Panc1 (cell line): ENCODE measurements around the gene ZNF554. TPM values are rescaled to one million over a fixed set of nuclear protein-coding genes. Genes with fewer than 3 reads are reported as not detected.

Experiments
- ATAC-seq: fragments of 200-7000 bp; cut with Tn5 transposase; 2 replicates; pipeline ENCODE4 v1.9.1; 2020; ENCODE audit warnings: mild to moderate bottlenecking, moderate library complexity
- BruUV-seq: library from RNA; stranded (reverse); fragments of 400-500 nt; replicated peaks from 2 replicates; lab custom pipeline; 2021; lab: Mats Ljungman, UMichigan
- CTCF ChIA-PET: fragments of 300-600 bp; sonication (Branson Sonifier 250); formaldehyde crosslinking; loops from one replicate; lab custom pipeline; 2022; ENCODE audit warnings: antibody characterized with exemption; lab: Charles Lee
- POLR2A ChIA-PET: fragments of 300-600 bp; sonication (Branson Sonifier 250); formaldehyde crosslinking; loops from one replicate; lab custom pipeline; 2022; ENCODE audit warnings: antibody characterized with exemption; lab: Charles Lee
- DNase-seq: peaks from one replicate; pipeline ENCODE4 v3.0.0-alpha.2; 2010; ENCODE audit warnings: low read depth, low spot score
- H3K27ac ChIP-seq: 2 replicates; pipeline ENCODE4 v1.5.1; 2011; ENCODE audit warnings: mild to moderate bottlenecking, low read length, inconsistent platforms
- H3K27me3 ChIP-seq: fragments of 200-500 bp; sonication (Bioruptor generic); 2 replicates; pipeline ENCODE4 v1.6.0; 2014; ENCODE audit warnings: low read length, inconsistent platforms; ENCODE audit not compliant: control insufficient read depth, insufficient read depth
- H3K36me3 ChIP-seq: fragments of 200-500 bp; sonication (Bioruptor generic); 2 replicates; pipeline ENCODE4 v1.5.1; 2014; ENCODE audit warnings: inconsistent platforms, mild to moderate bottlenecking, low read length, moderate library complexity; ENCODE audit not compliant: control insufficient read depth, insufficient read depth
- H3K4me1 ChIP-seq: 2 replicates; pipeline ENCODE4 v1.5.1; 2011; ENCODE audit warnings: inconsistent platforms, mild to moderate bottlenecking, low read length, moderate library complexity; ENCODE audit not compliant: control insufficient read depth, insufficient read depth
- H3K4me3 ChIP-seq, 2 experiments: 2 replicates each; pipeline ENCODE4 v1.5.1; 2011 to 2012; ENCODE audit warnings: low read depth in 2 of 2, low read length in 2 of 2, mild to moderate bottlenecking in 2 of 2, inconsistent platforms in 1 of 2, moderate library complexity in 1 of 2
- H3K9me3 ChIP-seq: fragments of 200-500 bp; sonication (Bioruptor generic); 2 replicates; pipeline ENCODE4 v1.5.1; 2014; ENCODE audit warnings: low read depth, mild to moderate bottlenecking, inconsistent platforms, low read length, moderate library complexity; ENCODE audit not compliant: control insufficient read depth, insufficient read depth
- CTCF ChIP-seq: fragments of 450-650 bp; IDR thresholded peaks from 2 replicates; pipeline ENCODE4 v1.5.1; 2017; ENCODE audit warnings: mild to moderate bottlenecking
- POLR2AphosphoS5 ChIP-seq: IDR thresholded peaks from 2 replicates; pipeline ENCODE4 v1.6.1; 2012; ENCODE audit warnings: mild to moderate bottlenecking, low read depth, low read length, moderate library complexity
- REST ChIP-seq, 2 experiments: IDR thresholded peaks; 2 replicates each; pipeline ENCODE4 v1.6.1; 2011 to 2012; ENCODE audit warnings: low read depth in 2 of 2, control low read depth in 1 of 2, low read length in 1 of 2, mild to moderate bottlenecking in 1 of 2, moderate library complexity in 1 of 2; ENCODE audit not compliant: insufficient read depth in 1 of 2
- SIN3A ChIP-seq: IDR thresholded peaks from 2 replicates; pipeline ENCODE4 v1.6.1; 2012; ENCODE audit warnings: low read depth, mild to moderate bottlenecking, low read length, moderate library complexity, borderline replicate concordance; ENCODE audit not compliant: insufficient read depth
- TCF7L2 ChIP-seq: IDR thresholded peaks from 2 replicates; pipeline ENCODE4 v1.6.1; 2011; ENCODE audit warnings: mild to moderate bottlenecking, low read depth, low read length, inconsistent platforms
- in situ Hi-C: cut with HindIII; loops from 2 replicates; pipeline ENCODE4 v1.10.0; 2016; ENCODE audit warnings: low sequenced_read_pairs, low pct_unique_long_range_greater_than_20kb
- intact Hi-C: fragments of 100-400 bp; cut with micrococcal nuclease; formaldehyde crosslinking; loops from one replicate; pipeline ENCODE4 v1.10.0; 2022; ENCODE audit not compliant: unreplicated experiment
- total RNA-seq: library from RNA; stranded (reverse); gene quantifications from one replicate; pipeline ENCODE4 v1.2.1, GENCODE V29; 2021; ENCODE audit not compliant: unreplicated experiment

Gene ZNF554
- total RNA-seq, 1 experiment from 2014 or later = 1.5 TPM

- in situ Hi-C loops (no loop called here), intact Hi-C loops (no loop called here)
- POLR2A ChIA-PET = no interaction called here
- H3K4me1 ChIP-seq = no peaks in the 10 kb centered on the region
- no peak overlapping the region for H3K4me3 ChIP-seq
- no peaks in the 10 kb centered on the region for H3K36me3 ChIP-seq
- no TSS peak for BruUV-seq
- H3K27ac ChIP-seq = no peak overlapping the region
- CTCF ChIA-PET = interaction anchor here (0.6 kb wide), 1 partner anchor 25 kb away, joined by 3 read pairs; no protein-coding TSS in a partner anchor
- H3K9me3 ChIP-seq = no peaks in the 10 kb centered on the region
- peak; percentile 60; the same call in 1 of the 2 replicates for ATAC-seq
- TF ChIP-seq CTCF = no peak
- no peak for TF ChIP-seq REST (IDR thresholded peaks at IDR 0.05; ENCODE audit: insufficient read depth in 1 of 2, low read depth in 2 of 2, low read length in 1 of 2)
- no peak for TF ChIP-seq POLR2AphosphoS5
- no peak for TF ChIP-seq TCF7L2
- TF ChIP-seq SIN3A = no peak
- no peak for DNase-seq
- H3K27me3 ChIP-seq = no peaks in the 10 kb centered on the region
Observed at GRCh38 chr19:2798733-2799132, 20.9 kb upstream of the ZNF554 start.

GRCh38 chr19:2799273-2800020, 20.2 kb upstream of the ZNF554 start:
- CTCF ChIA-PET = interaction anchor here (0.6 kb wide), 1 partner anchor 25 kb away, joined by 3 read pairs; no protein-coding TSS in a partner anchor

More at GRCh38 chr19:2799273-2800020, 20.2 kb upstream of the ZNF554 start:
- H3K36me3 ChIP-seq = no peaks in the 10 kb centered on the region
- no peak for DNase-seq
- H3K9me3 ChIP-seq = no peaks in the 10 kb centered on the region
- TF ChIP-seq POLR2AphosphoS5 (no peak), TCF7L2 (no peak), CTCF (no peak), REST (IDR thresholded peaks at IDR 0.05; ENCODE audit: insufficient read depth in 1 of 2, low read depth in 2 of 2, low read length in 1 of 2) (no peak), SIN3A (no peak)
- H3K27ac ChIP-seq = no peak overlapping the region
- no peaks in the 10 kb centered on the region for H3K4me1 ChIP-seq
- BruUV-seq = no TSS peak
- in situ Hi-C loops (no loop called here), intact Hi-C loops (no loop called here)
- no peaks in the 10 kb centered on the region for H3K27me3 ChIP-seq
- no peak overlapping the region for H3K4me3 ChIP-seq
- ATAC-seq = peak; percentile 7; the same call in 1 of the 2 replicates
- POLR2A ChIA-PET = no interaction called here
